Gastrocnemius medialis (tissue), 4 donors: ENCODE data around the gene OLFML2A. TPM values are rescaled to one million over a fixed set of nuclear protein-coding genes. Genes with fewer than 3 reads are reported as not detected.

ENCODE experiments used
- ATAC-seq, 2 donors: fragments of 150-250 bp; one replicate each; pipeline ENCODE4 v1.9.1; 2016
- DNase-seq, 2 donors: peaks; one replicate each; pipeline ENCODE4 v3.0.0-alpha.2; 2019
- H3K27ac ChIP-seq, 4 donors: fragments of 200-600 bp; sonication (generic); 1 replicate in 1 of 4; 2 replicates in 3 of 4; pipeline ENCODE4 v1.5.1; 2016 to 2018; ENCODE audit warnings: mild to moderate bottlenecking in 2 of 4, moderate library complexity in 1 of 4
- H3K27me3 ChIP-seq, 3 donors: fragments of 200-600 bp; sonication (generic) in 2 of 3; 1 replicate in 1 of 3; 2 replicates in 2 of 3; pipeline versions ENCODE4 v1.5.1 to v1.6.0; 2016 to 2019; ENCODE audit warnings: mild to moderate bottlenecking in 1 of 3, moderate library complexity in 1 of 3
- H3K36me3 ChIP-seq, 2 donors: fragments of 200-600 bp; sonication (generic) in 1 of 2; one replicate each; pipeline ENCODE4 v1.5.1; 2017 to 2018
- H3K4me1 ChIP-seq, 2 donors: fragments of 200-600 bp; sonication (generic) in 1 of 2; one replicate each; pipeline ENCODE4 v1.5.1; 2016 to 2017; ENCODE audit warnings: mild to moderate bottlenecking in 2 of 2
- H3K4me3 ChIP-seq, 4 donors: fragments of 200-600 bp; sonication (generic) in 3 of 4; 1 replicate in 1 of 4; 2 replicates in 3 of 4; pipeline ENCODE4 v1.5.1; 2016 to 2019; ENCODE audit warnings: mild to moderate bottlenecking in 2 of 4
- H3K9me3 ChIP-seq, 3 donors: fragments of 200-600 bp; sonication (generic) in 2 of 3; 1 replicate in 1 of 3; 2 replicates in 2 of 3; pipeline ENCODE4 v1.5.1; 2016 to 2019
- POLR2A ChIP-seq, 2 donors: fragments of 450-650 bp; IDR thresholded peaks; one replicate each; pipeline ENCODE4 v1.6.1; 2017; ENCODE audit warnings: antibody characterized with exemption in 2 of 2, mild to moderate bottlenecking in 2 of 2, moderate library complexity in 2 of 2
- in situ Hi-C, 4 donors: fragments of 200-750 bp; cut with MboI; loops; one replicate each; pipeline versions ENCODE4 v1.15.0 to v1.8.0; 2017; ENCODE audit warnings: low sequenced_read_pairs in 4 of 4
- intact Hi-C: fragments of 100-400 bp; cut with DNase I; formaldehyde crosslinking; loops from one replicate; pipeline ENCODE4 v1.15.1; 2023; ENCODE audit warnings: low total_unique reads
- total RNA-seq, 4 donors: library from RNA; depleted of rRNA; stranded (reverse); fragments of >200 nt; gene quantifications; one replicate each; pipeline versions ENCODE4 v1.1.0 to v1.2.3, GENCODE V29; 2016
- TF ChIP-seq, protein P1 (sequence below), 5 experiments: fragments of 450-650 bp in 3 of 5; fragments of 200-600 bp in 2 of 5; sonication (generic) in 2 of 5; IDR thresholded peaks in 4 of 5; conservative IDR thresholded peaks in 1 of 5; 1 replicate in 4 of 5; 2 replicates in 1 of 5; pipeline ENCODE4 v1.5.1; 2016 to 2019; ENCODE audit warnings: antibody characterized with exemption in 5 of 5, mild to moderate bottlenecking in 3 of 5, moderate library complexity in 3 of 5

The OLFML2A gene
- total RNA-seq, 4 donors from 2014 or later: 6.9 to 48.0 (median 32.8) TPM

DNA sequence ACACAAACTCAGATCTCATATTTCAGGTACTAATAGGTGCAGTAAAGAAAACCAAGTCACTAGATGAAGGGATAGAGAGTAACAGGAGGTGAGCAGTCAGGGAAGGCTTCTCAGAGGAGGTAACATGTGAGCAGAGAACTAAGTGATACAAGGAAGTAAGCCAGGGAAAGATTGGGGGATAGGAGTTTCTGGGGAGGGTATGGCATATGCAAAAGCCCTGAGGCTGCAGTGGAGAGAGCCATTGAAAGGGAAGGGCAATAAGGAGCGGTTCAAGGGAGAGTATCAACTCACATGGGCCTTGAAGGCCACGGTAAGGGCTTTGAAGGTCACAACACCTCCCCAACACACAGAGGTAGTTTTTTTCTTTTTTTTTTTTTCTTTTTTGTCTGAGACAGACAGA is 6.9 kb downstream of the OLFML2A start:
- no peaks in the 10 kb centered on the region for H3K36me3 ChIP-seq
- no peak for DNase-seq
- no peak for ATAC-seq
- intact Hi-C loops (no loop called here), in situ Hi-C loops (no loop called here)
- H3K27me3 ChIP-seq: no peaks in the 10 kb centered on the region
- peaks cover 23 to 25% of the 10 kb centered on the region in 2 donors for H3K4me1 ChIP-seq
- TF ChIP-seq, protein P1, sequence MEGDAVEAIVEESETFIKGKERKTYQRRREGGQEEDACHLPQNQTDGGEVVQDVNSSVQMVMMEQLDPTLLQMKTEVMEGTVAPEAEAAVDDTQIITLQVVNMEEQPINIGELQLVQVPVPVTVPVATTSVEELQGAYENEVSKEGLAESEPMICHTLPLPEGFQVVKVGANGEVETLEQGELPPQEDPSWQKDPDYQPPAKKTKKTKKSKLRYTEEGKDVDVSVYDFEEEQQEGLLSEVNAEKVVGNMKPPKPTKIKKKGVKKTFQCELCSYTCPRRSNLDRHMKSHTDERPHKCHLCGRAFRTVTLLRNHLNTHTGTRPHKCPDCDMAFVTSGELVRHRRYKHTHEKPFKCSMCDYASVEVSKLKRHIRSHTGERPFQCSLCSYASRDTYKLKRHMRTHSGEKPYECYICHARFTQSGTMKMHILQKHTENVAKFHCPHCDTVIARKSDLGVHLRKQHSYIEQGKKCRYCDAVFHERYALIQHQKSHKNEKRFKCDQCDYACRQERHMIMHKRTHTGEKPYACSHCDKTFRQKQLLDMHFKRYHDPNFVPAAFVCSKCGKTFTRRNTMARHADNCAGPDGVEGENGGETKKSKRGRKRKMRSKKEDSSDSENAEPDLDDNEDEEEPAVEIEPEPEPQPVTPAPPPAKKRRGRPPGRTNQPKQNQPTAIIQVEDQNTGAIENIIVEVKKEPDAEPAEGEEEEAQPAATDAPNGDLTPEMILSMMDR (IDR thresholded peaks at IDR 0.05 in 4 of 5, conservative IDR thresholded peaks at IDR 0.05 in 1 of 5): no peak
- no peak for TF ChIP-seq POLR2A (IDR thresholded peaks at IDR 0.05)
- peak overlapping the region; percentile 39 to 60 (median 55) for H3K27ac ChIP-seq
- H3K4me3 ChIP-seq: no peak overlapping the region
- H3K9me3 ChIP-seq: no peaks in the 10 kb centered on the region

DNA sequence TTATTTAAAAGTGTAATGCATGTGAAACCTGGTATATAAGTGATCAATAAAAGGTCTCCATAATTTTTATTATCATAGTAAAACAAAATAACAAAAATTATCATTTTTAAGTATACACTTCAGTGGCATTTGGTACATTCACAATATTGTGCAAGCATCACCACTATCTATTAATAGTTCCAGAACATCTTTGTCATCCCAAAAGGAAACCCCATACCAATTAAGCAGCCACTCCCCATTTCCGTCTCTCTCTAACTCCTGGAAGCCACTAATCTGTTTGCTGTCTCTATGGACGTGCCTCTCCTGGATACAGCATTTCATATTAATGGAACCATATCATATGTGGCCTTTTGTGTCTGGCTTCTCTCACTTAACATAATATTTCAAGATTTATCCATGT is 7.6 kb downstream of the OLFML2A start:
- no peaks in the 10 kb centered on the region for H3K9me3 ChIP-seq
- H3K27me3 ChIP-seq: no peaks in the 10 kb centered on the region
- ATAC-seq: peak; percentile 92 to 94
- peak overlapping the region; percentile 39 to 60 (median 55) for H3K27ac ChIP-seq
- no peaks in the 10 kb centered on the region for H3K36me3 ChIP-seq
- TF ChIP-seq, protein P1 (IDR thresholded peaks at IDR 0.05 in 4 of 5, conservative IDR thresholded peaks at IDR 0.05 in 1 of 5): no peak
- TF ChIP-seq POLR2A (IDR thresholded peaks at IDR 0.05): no peak
- no peak overlapping the region for H3K4me3 ChIP-seq
- DNase-seq: peak in 1 of 2 donors; percentile 16
- in situ Hi-C loops (no loop called here), intact Hi-C loops (no loop called here)
- H3K4me1 ChIP-seq: peaks cover 16 to 19% of the 10 kb centered on the region in 2 donors

DNA sequence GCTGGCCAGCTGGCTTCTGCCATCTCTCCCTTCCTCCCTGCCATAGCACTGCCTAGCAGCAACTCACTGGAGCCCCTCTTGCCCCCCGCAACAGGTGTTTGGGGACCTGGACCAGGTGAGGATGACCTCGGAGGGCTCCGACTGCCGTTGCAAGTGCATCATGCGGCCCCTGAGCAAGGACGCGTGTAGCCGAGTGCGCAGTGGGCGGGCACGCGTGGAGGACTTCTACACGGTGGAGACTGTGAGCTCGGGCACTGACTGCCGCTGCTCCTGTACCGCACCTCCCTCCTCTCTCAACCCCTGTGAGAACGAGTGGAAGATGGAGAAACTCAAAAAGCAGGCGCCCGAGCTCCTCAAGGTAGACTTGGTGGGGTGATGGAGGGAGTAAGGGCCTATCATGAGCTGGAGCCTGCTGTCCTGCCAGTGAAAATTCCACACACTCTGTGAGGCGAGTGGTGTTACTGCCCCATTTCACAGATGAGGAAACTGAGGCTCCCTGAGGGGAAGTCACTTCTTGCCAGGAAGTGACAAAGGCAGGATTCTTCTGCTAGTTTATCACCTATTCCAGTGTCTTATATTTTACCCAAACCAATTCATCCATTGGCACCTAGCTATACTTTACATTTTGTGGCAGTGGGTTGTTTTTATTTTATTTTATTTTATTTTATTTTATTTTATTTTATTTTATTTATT is 10.1 kb downstream of the OLFML2A start:
- intact Hi-C loops: no loop called here
- Histone ChIP-seq H3K4me1 (peaks cover 10 to 11% of the 10 kb centered on the region in 2 donors), H3K4me3 (no peak overlapping the region), H3K27me3 (no peaks in the 10 kb centered on the region), H3K36me3 (no peaks in the 10 kb centered on the region), H3K27ac (no peak overlapping the region), H3K9me3 (no peaks in the 10 kb centered on the region)
- TF ChIP-seq POLR2A (IDR thresholded peaks at IDR 0.05): no peak
- TF ChIP-seq, protein P1 (IDR thresholded peaks at IDR 0.05 in 4 of 5, conservative IDR thresholded peaks at IDR 0.05 in 1 of 5): no peak
- in situ Hi-C loops: no loop called here
- ATAC-seq: no peak
- DNase-seq: peak in 1 of 2 donors; percentile 9

DNA sequence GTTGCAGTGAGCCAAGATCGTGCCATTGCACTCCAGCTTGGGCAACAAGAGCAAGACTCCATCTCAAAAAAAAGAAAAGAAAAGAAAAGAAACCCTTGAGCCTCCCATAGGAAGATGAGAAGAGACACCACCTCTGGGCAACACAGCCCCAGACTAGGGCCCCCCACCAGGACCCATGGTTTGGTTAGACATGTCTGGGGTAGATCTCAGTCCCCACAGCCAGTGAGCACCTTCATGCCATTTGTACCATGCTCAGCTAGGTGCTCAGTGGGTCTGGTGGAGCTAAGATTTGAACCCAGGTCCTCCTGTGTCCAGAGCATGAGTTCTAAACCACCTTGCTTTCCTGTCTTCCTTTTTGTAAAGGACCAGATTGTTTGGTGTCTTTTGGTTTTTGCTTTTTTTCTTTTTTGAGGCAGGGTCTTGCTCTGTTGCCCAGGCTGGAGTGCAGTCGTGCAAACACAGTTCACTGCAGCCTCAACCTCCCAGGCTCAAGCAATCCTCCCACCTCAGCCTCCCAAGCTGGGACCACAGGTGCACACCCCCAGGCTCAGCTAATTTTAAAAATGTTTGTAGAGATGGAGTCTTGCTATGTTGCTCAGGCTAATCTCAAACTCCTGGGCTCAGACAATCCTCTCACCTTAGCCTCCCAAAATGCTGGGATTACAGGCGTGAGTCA is 11.7 kb downstream of the OLFML2A start:
- Histone ChIP-seq H3K27ac (no peak overlapping the region), H3K9me3 (no peaks in the 10 kb centered on the region), H3K4me3 (no peak overlapping the region), H3K27me3 (no peaks in the 10 kb centered on the region), H3K4me1 (peaks cover 15 to 22% of the 10 kb centered on the region in 2 donors), H3K36me3 (no peaks in the 10 kb centered on the region)
- intact Hi-C loops: no loop called here
- in situ Hi-C loops: no loop called here
- DNase-seq: no peak
- ATAC-seq: no peak
- TF ChIP-seq POLR2A (IDR thresholded peaks at IDR 0.05): no peak
- TF ChIP-seq, protein P1 (IDR thresholded peaks at IDR 0.05 in 4 of 5, conservative IDR thresholded peaks at IDR 0.05 in 1 of 5): no peak
